MCF 10A (cell line): ENCODE measurements around the gene BTF3L4. TPM values are rescaled to one million over a fixed set of nuclear protein-coding genes. Genes with fewer than 3 reads are reported as not detected.

Experiments
- BruUV-seq: library from RNA; stranded (reverse); fragments of 400-500 nt; replicated peaks from 2 replicates; lab custom pipeline; 2021; lab: Mats Ljungman, UMichigan
- CTCF ChIA-PET: fragments of 300-600 bp; sonication (Branson Sonifier 250); formaldehyde crosslinking; extraction: SDS; loops from one replicate; lab custom pipeline; 2021; ENCODE audit warnings: antibody characterized with exemption, inconsistent platforms; lab: Yijun Ruan, JAX
- POLR2A ChIA-PET: fragments of 300-600, 350-650 bp; sonication (Branson Sonifier 250); formaldehyde crosslinking; extraction: SDS; loops from one replicate; lab custom pipeline; 2020; ENCODE audit warnings: antibody characterized with exemption, inconsistent platforms; lab: Yijun Ruan, JAX
- DNase-seq: peaks from one replicate; pipeline ENCODE4 v3.0.0-alpha.2; 2018; ENCODE audit not compliant: unreplicated experiment
- H3K27ac Mint-ChIP-seq: one replicate; pipeline ENCODE4 v1.8.0; 2022; ENCODE audit warnings: mild to moderate bottlenecking, low read depth, mixed read lengths; ENCODE audit not compliant: unreplicated experiment
- H3K27me3 Mint-ChIP-seq: one replicate; pipeline ENCODE4 v1.8.0; 2022; ENCODE audit warnings: mixed read lengths; ENCODE audit not compliant: insufficient read depth, unreplicated experiment
- H3K36me3 Mint-ChIP-seq: one replicate; pipeline ENCODE4 v1.8.0; 2022; ENCODE audit warnings: mild to moderate bottlenecking, moderate library complexity, mixed read lengths; ENCODE audit not compliant: insufficient read depth, unreplicated experiment
- H3K4me1 Mint-ChIP-seq: one replicate; pipeline ENCODE4 v1.8.0; 2022; ENCODE audit warnings: mixed read lengths; ENCODE audit not compliant: insufficient read depth, unreplicated experiment
- H3K4me3 Mint-ChIP-seq: one replicate; pipeline ENCODE4 v1.8.0; 2022; ENCODE audit warnings: mild to moderate bottlenecking, moderate library complexity, mixed read lengths; ENCODE audit not compliant: unreplicated experiment
- H3K9me3 Mint-ChIP-seq: one replicate; pipeline ENCODE4 v1.8.0; 2022; ENCODE audit warnings: mixed read lengths; ENCODE audit not compliant: unreplicated experiment
- intact Hi-C: fragments of 100-400 bp; cut with micrococcal nuclease; formaldehyde crosslinking; loops from 2 replicates; pipeline ENCODE4 v1.14.1; 2022
- total RNA-seq: library from RNA; stranded (reverse); gene quantifications from 2 replicates; pipeline ENCODE4 v1.2.3, GENCODE V29; 2022
- TF ChIP-seq, protein P1 (sequence below): fragments of 200-600 bp; IDR thresholded peaks from one replicate; pipeline ENCODE4 v1.8.0; 2022; ENCODE audit warnings: antibody characterized with exemption, mild to moderate bottlenecking; ENCODE audit not compliant: unreplicated experiment

Gene BTF3L4
- total RNA-seq, 1 experiment from 2014 or later: 76.0 TPM

DNA sequence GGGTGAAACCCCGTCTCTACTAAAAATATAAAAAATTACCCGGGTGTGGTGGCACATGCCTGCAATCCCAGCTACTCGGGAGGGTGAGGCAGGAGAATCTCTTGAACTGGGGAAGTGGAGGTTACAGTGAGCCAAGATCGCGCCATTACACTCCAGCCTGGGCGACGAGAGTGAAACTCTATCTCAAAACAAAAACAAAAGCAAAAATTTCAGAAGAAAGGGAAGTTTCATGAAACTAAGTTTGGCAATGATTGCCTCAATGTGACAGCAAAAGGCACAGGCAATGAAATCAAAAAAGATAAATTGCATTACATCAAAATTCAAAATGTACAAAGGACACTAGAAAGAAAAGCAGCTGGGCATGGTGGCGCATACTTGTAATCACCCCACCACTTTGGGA lies 40.1 kb downstream of the BTF3L4 start:
- Mint-ChIP-seq H3K27me3 (no peaks in the 10 kb centered on the region), H3K36me3 (peaks cover 17% of the 10 kb centered on the region), H3K4me3 (no peak overlapping the region), H3K4me1 (no peaks in the 10 kb centered on the region), H3K27ac (no peak overlapping the region), H3K9me3 (no peaks in the 10 kb centered on the region)
- intact Hi-C loops: no loop called here
- BruUV-seq: no TSS peak
- TF ChIP-seq, protein P1, sequence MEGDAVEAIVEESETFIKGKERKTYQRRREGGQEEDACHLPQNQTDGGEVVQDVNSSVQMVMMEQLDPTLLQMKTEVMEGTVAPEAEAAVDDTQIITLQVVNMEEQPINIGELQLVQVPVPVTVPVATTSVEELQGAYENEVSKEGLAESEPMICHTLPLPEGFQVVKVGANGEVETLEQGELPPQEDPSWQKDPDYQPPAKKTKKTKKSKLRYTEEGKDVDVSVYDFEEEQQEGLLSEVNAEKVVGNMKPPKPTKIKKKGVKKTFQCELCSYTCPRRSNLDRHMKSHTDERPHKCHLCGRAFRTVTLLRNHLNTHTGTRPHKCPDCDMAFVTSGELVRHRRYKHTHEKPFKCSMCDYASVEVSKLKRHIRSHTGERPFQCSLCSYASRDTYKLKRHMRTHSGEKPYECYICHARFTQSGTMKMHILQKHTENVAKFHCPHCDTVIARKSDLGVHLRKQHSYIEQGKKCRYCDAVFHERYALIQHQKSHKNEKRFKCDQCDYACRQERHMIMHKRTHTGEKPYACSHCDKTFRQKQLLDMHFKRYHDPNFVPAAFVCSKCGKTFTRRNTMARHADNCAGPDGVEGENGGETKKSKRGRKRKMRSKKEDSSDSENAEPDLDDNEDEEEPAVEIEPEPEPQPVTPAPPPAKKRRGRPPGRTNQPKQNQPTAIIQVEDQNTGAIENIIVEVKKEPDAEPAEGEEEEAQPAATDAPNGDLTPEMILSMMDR: no peak
- ChIA-PET POLR2A (no interaction called here), CTCF (no interaction called here)
- DNase-seq: no peak

DNA sequence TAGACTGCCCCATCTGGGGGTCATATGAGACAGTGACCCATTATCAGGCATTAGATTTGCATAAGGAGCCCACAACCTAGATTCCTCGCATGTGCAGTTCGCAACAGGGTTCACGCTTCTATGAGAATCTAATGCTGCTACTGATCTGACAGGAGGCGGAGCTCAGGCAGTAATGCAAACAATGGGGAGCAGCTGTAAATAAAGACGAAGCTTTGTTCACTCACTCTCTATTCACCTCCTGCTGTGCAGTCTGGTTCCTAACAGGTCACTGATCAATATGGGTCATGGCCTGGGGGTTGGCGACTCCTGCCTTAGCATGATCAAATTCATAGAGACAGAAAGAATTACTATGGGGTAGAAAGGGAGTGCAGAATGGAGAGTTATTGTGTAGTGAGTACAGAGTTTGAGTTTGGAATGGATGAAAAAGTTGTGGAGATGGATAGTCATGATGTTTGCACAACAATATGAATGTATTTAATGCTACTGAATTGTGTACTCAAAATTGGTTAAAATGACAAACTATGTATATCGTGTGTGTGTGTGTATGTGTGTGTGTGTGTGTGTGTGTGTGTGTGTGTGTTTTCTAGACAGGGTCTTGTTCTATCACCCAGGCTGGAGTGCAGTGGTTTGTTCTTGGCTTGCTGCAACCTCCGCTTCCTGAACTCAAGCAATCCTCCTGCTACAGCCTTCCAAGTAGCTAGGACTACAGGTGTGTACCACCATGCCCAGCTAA lies 42.2 kb downstream of the BTF3L4 start:
- H3K36me3 Mint-ChIP-seq: peaks cover 6% of the 10 kb centered on the region
- H3K4me1 Mint-ChIP-seq: no peaks in the 10 kb centered on the region
- no peak overlapping the region for H3K27ac Mint-ChIP-seq
- no peaks in the 10 kb centered on the region for H3K27me3 Mint-ChIP-seq
- no TSS peak for BruUV-seq
- TF ChIP-seq, protein P1: no peak
- ChIA-PET CTCF (interaction anchor here (0.6 to 0.7 kb wide), 2 partner anchors 19 to 464 kb away, joined by 3 read pairs; no protein-coding TSS in a partner anchor), POLR2A (no interaction called here)
- no peak overlapping the region for H3K4me3 Mint-ChIP-seq
- no peaks in the 10 kb centered on the region for H3K9me3 Mint-ChIP-seq
- intact Hi-C loops: no loop called here
- DNase-seq: no peak

DNA sequence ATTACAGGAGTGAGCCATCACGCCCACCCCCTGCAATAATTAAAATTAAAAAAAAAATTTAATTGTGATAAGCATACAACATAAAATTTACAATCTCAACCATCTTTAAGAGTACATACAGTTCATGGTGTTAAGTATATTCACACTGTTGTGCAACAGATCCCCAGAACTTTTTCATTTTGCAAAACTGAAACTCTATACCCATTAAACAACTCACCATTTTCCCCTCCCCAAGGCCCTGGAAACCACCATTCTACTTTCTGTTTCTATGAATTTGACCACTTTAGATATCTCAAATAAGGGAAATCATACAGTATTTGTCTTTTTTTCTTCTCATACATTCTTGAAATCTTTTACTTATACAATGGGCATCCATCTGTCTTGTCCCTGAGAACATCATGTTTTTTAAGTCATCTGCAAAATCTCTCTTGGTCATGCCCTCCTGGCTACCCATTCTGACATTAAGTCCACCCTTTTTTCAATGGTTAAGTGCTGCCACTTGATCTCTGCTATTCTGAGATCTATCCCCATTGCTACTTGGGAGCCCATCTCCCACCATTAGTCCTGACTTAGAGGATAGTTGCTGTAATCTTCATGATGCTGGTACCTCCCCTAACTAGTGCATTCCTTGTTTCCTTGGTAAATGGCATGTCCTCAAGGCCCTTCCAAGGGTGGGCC lies 46.4 kb downstream of the BTF3L4 start:
- no peak overlapping the region for H3K27ac Mint-ChIP-seq
- no peaks in the 10 kb centered on the region for H3K9me3 Mint-ChIP-seq
- H3K4me1 Mint-ChIP-seq: no peaks in the 10 kb centered on the region
- no TSS peak for BruUV-seq
- TF ChIP-seq, protein P1: no peak
- POLR2A ChIA-PET: no interaction called here
- no peak for DNase-seq
- no peaks in the 10 kb centered on the region for H3K36me3 Mint-ChIP-seq
- H3K27me3 Mint-ChIP-seq: no peaks in the 10 kb centered on the region
- CTCF ChIA-PET: no interaction called here
- intact Hi-C loops: no loop called here
- no peak overlapping the region for H3K4me3 Mint-ChIP-seq

DNA sequence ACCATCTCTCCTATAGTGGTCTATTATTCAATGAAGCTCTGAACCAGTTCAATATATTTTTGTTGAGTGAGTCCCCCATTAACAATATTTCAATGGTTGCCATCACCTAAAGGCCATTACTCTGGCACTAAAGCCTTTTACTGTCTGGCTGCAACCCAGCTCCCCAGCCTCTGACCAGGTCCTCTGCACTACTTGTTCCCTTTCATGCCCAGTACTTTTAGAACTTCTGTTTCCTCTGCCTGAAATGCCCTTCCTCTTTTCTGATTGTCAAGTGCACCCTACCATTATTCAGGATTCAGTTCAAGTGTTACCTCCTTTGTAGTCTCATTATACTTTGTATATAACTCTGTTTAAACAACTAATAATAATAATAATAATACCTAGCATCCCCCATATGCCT lies 55.4 kb downstream of the BTF3L4 start:
- no peaks in the 10 kb centered on the region for H3K36me3 Mint-ChIP-seq
- CTCF ChIA-PET: interaction anchor here (0.6 kb wide), 1 partner anchor 73 kb away, joined by 3 read pairs; no protein-coding TSS in a partner anchor

More for the DNA sequence above, 55.4 kb downstream of the BTF3L4 start:
- TF ChIP-seq, protein P1: no peak
- Mint-ChIP-seq H3K9me3 (no peaks in the 10 kb centered on the region), H3K27ac (no peak overlapping the region), H3K4me3 (no peak overlapping the region), H3K4me1 (no peaks in the 10 kb centered on the region), H3K27me3 (no peaks in the 10 kb centered on the region)
- intact Hi-C loops: no loop called here
- DNase-seq: no peak
- POLR2A ChIA-PET: interaction anchor here (0.6 to 0.9 kb wide), 3 partner anchors 16 to 130 kb away, joined by 3 read pairs; no protein-coding TSS in a partner anchor
- BruUV-seq: no TSS peak
